Panc1 (cell line): ENCODE data around the gene FGF11. TPM values are rescaled to one million over a fixed set of nuclear protein-coding genes. Genes with fewer than 3 reads are reported as not detected.

Experiments used
- ATAC-seq: fragments of 200-7000 bp; cut with Tn5 transposase; 2 replicates; pipeline ENCODE4 v1.9.1; 2020; ENCODE audit warnings: mild to moderate bottlenecking, moderate library complexity
- BruUV-seq: library from RNA; stranded (reverse); fragments of 400-500 nt; replicated peaks from 2 replicates; lab custom pipeline; 2021; lab: Mats Ljungman, UMichigan
- CTCF ChIA-PET: fragments of 300-600 bp; sonication (Branson Sonifier 250); formaldehyde crosslinking; loops from one replicate; lab custom pipeline; 2022; ENCODE audit warnings: antibody characterized with exemption; lab: Charles Lee
- POLR2A ChIA-PET: fragments of 300-600 bp; sonication (Branson Sonifier 250); formaldehyde crosslinking; loops from one replicate; lab custom pipeline; 2022; ENCODE audit warnings: antibody characterized with exemption; lab: Charles Lee
- DNase-seq: peaks from one replicate; pipeline ENCODE4 v3.0.0-alpha.2; 2010; ENCODE audit warnings: low read depth, low spot score
- H3K27ac ChIP-seq: 2 replicates; pipeline ENCODE4 v1.5.1; 2011; ENCODE audit warnings: mild to moderate bottlenecking, low read length, inconsistent platforms
- H3K27me3 ChIP-seq: fragments of 200-500 bp; sonication (Bioruptor generic); 2 replicates; pipeline ENCODE4 v1.6.0; 2014; ENCODE audit warnings: low read length, inconsistent platforms; ENCODE audit not compliant: control insufficient read depth, insufficient read depth
- H3K36me3 ChIP-seq: fragments of 200-500 bp; sonication (Bioruptor generic); 2 replicates; pipeline ENCODE4 v1.5.1; 2014; ENCODE audit warnings: inconsistent platforms, mild to moderate bottlenecking, low read length, moderate library complexity; ENCODE audit not compliant: control insufficient read depth, insufficient read depth
- H3K4me1 ChIP-seq: 2 replicates; pipeline ENCODE4 v1.5.1; 2011; ENCODE audit warnings: inconsistent platforms, mild to moderate bottlenecking, low read length, moderate library complexity; ENCODE audit not compliant: control insufficient read depth, insufficient read depth
- H3K4me3 ChIP-seq, 2 experiments: 2 replicates each; pipeline ENCODE4 v1.5.1; 2011 to 2012; ENCODE audit warnings: low read depth in 2 of 2, low read length in 2 of 2, mild to moderate bottlenecking in 2 of 2, inconsistent platforms in 1 of 2, moderate library complexity in 1 of 2
- H3K9me3 ChIP-seq: fragments of 200-500 bp; sonication (Bioruptor generic); 2 replicates; pipeline ENCODE4 v1.5.1; 2014; ENCODE audit warnings: low read depth, mild to moderate bottlenecking, inconsistent platforms, low read length, moderate library complexity; ENCODE audit not compliant: control insufficient read depth, insufficient read depth
- CTCF ChIP-seq: fragments of 450-650 bp; IDR thresholded peaks from 2 replicates; pipeline ENCODE4 v1.5.1; 2017; ENCODE audit warnings: mild to moderate bottlenecking
- POLR2AphosphoS5 ChIP-seq: IDR thresholded peaks from 2 replicates; pipeline ENCODE4 v1.6.1; 2012; ENCODE audit warnings: mild to moderate bottlenecking, low read depth, low read length, moderate library complexity
- REST ChIP-seq, 2 experiments: IDR thresholded peaks; 2 replicates each; pipeline ENCODE4 v1.6.1; 2011 to 2012; ENCODE audit warnings: low read depth in 2 of 2, control low read depth in 1 of 2, low read length in 1 of 2, mild to moderate bottlenecking in 1 of 2, moderate library complexity in 1 of 2; ENCODE audit not compliant: insufficient read depth in 1 of 2
- SIN3A ChIP-seq: IDR thresholded peaks from 2 replicates; pipeline ENCODE4 v1.6.1; 2012; ENCODE audit warnings: low read depth, mild to moderate bottlenecking, low read length, moderate library complexity, borderline replicate concordance; ENCODE audit not compliant: insufficient read depth
- TCF7L2 ChIP-seq: IDR thresholded peaks from 2 replicates; pipeline ENCODE4 v1.6.1; 2011; ENCODE audit warnings: mild to moderate bottlenecking, low read depth, low read length, inconsistent platforms
- in situ Hi-C: cut with HindIII; loops from 2 replicates; pipeline ENCODE4 v1.10.0; 2016; ENCODE audit warnings: low sequenced_read_pairs, low pct_unique_long_range_greater_than_20kb
- intact Hi-C: fragments of 100-400 bp; cut with micrococcal nuclease; formaldehyde crosslinking; loops from one replicate; pipeline ENCODE4 v1.10.0; 2022; ENCODE audit not compliant: unreplicated experiment
- total RNA-seq: library from RNA; stranded (reverse); gene quantifications from one replicate; pipeline ENCODE4 v1.2.1, GENCODE V29; 2021; ENCODE audit not compliant: unreplicated experiment

Gene FGF11
- total RNA-seq, 1 experiment from 2014 or later: 4.4 TPM

- Histone ChIP-seq H3K36me3 (no peaks in the 10 kb centered on the region), H3K4me1 (no peaks in the 10 kb centered on the region), H3K9me3 (no peaks in the 10 kb centered on the region), H3K4me3 (no peak overlapping the region), H3K27ac (no peak overlapping the region), H3K27me3 (no peaks in the 10 kb centered on the region)
- ChIA-PET POLR2A (interaction anchor here (0.6 kb wide), 1 partner anchor 20 kb away, joined by 8 read pairs; the partner anchor contains the start of gene ZBTB4), CTCF (interaction anchor here (0.6 kb wide), 1 partner anchor 196 kb away, joined by 10 read pairs; no protein-coding TSS in a partner anchor)
- TSS peak; percentile 59 for BruUV-seq
- no peak for ATAC-seq
- in situ Hi-C loops (no loop called here), intact Hi-C loops (no loop called here)
- DNase-seq: no peak
- no peak for TF ChIP-seq TCF7L2
- no peak for TF ChIP-seq CTCF
- no peak for TF ChIP-seq REST (IDR thresholded peaks at IDR 0.05; ENCODE audit: insufficient read depth in 1 of 2, low read depth in 2 of 2, low read length in 1 of 2)
- no peak for TF ChIP-seq SIN3A
- TF ChIP-seq POLR2AphosphoS5: no peak
Observed at GRCh38 chr17:7459961-7460545, 20.7 kb downstream of the FGF11 start.

- H3K27ac ChIP-seq: no peak overlapping the region
Observed at GRCh38 chr17:7460850-7461660, 21.7 kb downstream of the FGF11 start.

More at GRCh38 chr17:7460850-7461660, 21.7 kb downstream of the FGF11 start:
- TF ChIP-seq CTCF (no peak), POLR2AphosphoS5 (no peak), SIN3A (no peak), REST (IDR thresholded peaks at IDR 0.05; ENCODE audit: insufficient read depth in 1 of 2, low read depth in 2 of 2, low read length in 1 of 2) (no peak), TCF7L2 (no peak)
- ChIA-PET POLR2A (no interaction called here), CTCF (no interaction called here)
- no TSS peak for BruUV-seq
- DNase-seq (no peak), ATAC-seq (no peak)
- in situ Hi-C loops (no loop called here), intact Hi-C loops (no loop called here)
- Histone ChIP-seq H3K4me3 (no peak overlapping the region), H3K27me3 (no peaks in the 10 kb centered on the region), H3K36me3 (no peaks in the 10 kb centered on the region), H3K9me3 (no peaks in the 10 kb centered on the region), H3K4me1 (no peaks in the 10 kb centered on the region)
